H9 (cell line): Measurements from ENCODE around the gene RUNX1. TPM values are rescaled to one million over a fixed set of nuclear protein-coding genes. Genes with fewer than 3 reads are reported as not detected.

Source experiments
- DNase-seq: peaks from one replicate; pipeline ENCODE4 v3.0.0-alpha.2; 2017
- H2AFZ ChIP-seq: one replicate; pipeline ENCODE4 v1.6.1; 2013; ENCODE audit warnings: mild to moderate bottlenecking, low read length, control low read depth, moderate library complexity
- H2AK5ac ChIP-seq: 2 replicates; pipeline ENCODE4 v1.6.1; 2013; ENCODE audit warnings: low read length, control low read depth, mixed read lengths; ENCODE audit not compliant: insufficient read length
- H2BK120ac ChIP-seq: one replicate; pipeline ENCODE4 v1.6.1; 2013; ENCODE audit warnings: low read depth, mild to moderate bottlenecking, low read length, control low read depth, inconsistent platforms; ENCODE audit not compliant: poor library complexity, severe bottlenecking
- H2BK12ac ChIP-seq: 2 replicates; pipeline ENCODE4 v1.6.1; 2013; ENCODE audit warnings: low read length, control low read depth, mixed read lengths, low read depth; ENCODE audit not compliant: insufficient read length
- H2BK15ac ChIP-seq: 2 replicates; pipeline ENCODE4 v1.6.1; 2013; ENCODE audit warnings: low read depth, low read length, control low read depth
- H2BK20ac ChIP-seq: one replicate; pipeline ENCODE4 v1.6.1; 2013; ENCODE audit warnings: low read depth, mild to moderate bottlenecking, low read length, control low read depth, inconsistent platforms; ENCODE audit not compliant: poor library complexity, severe bottlenecking
- H2BK5ac ChIP-seq: 2 replicates; pipeline ENCODE4 v1.6.1; 2013; ENCODE audit warnings: low read length, control low read depth, mixed read lengths; ENCODE audit not compliant: insufficient read length
- H3K14ac ChIP-seq: 2 replicates; pipeline ENCODE4 v1.6.1; 2013; ENCODE audit warnings: low read length, control low read depth; ENCODE audit not compliant: insufficient read depth
- H3K18ac ChIP-seq: 2 replicates; pipeline ENCODE4 v1.6.1; 2013; ENCODE audit warnings: low read depth, mild to moderate bottlenecking, mixed read lengths, low read length, control low read depth; ENCODE audit not compliant: insufficient read length
- H3K23ac ChIP-seq: 2 replicates; pipeline ENCODE4 v1.6.1; 2013; ENCODE audit warnings: low read length, control low read depth, mixed read lengths, low read depth; ENCODE audit not compliant: insufficient read length
- H3K23me2 ChIP-seq: 2 replicates; pipeline ENCODE4 v1.6.1; 2013; ENCODE audit warnings: low read depth, mild to moderate bottlenecking, mixed read lengths, low read length, control low read depth; ENCODE audit not compliant: insufficient read length, poor library complexity, severe bottlenecking
- H3K27ac ChIP-seq: 2 replicates; pipeline ENCODE4 v1.5.1; 2013; ENCODE audit warnings: low read length, control low read depth, mixed read lengths, low read depth; ENCODE audit not compliant: insufficient read length
- H3K27me3 ChIP-seq: 2 replicates; pipeline ENCODE4 v1.6.1; 2013; ENCODE audit warnings: low read length, control low read depth, inconsistent platforms; ENCODE audit not compliant: insufficient read depth
- H3K4ac ChIP-seq: 2 replicates; pipeline ENCODE4 v1.6.1; 2013; ENCODE audit warnings: low read depth, mild to moderate bottlenecking, control low read depth, inconsistent platforms, low read length, moderate library complexity
- H3K4me1 ChIP-seq: 2 replicates; pipeline ENCODE4 v1.6.1; 2013; ENCODE audit warnings: low read length, control low read depth, inconsistent platforms; ENCODE audit not compliant: insufficient read depth
- H3K4me2 ChIP-seq: 2 replicates; pipeline ENCODE4 v1.6.1; 2013; ENCODE audit warnings: low read length, control low read depth, mixed read lengths; ENCODE audit not compliant: insufficient read length, insufficient read depth
- H3K56ac ChIP-seq: 2 replicates; pipeline ENCODE4 v1.6.1; 2013; ENCODE audit warnings: low read depth, mild to moderate bottlenecking, mixed read lengths, low read length, control low read depth; ENCODE audit not compliant: insufficient read length
- H3K79me1 ChIP-seq: 2 replicates; pipeline ENCODE4 v1.6.1; 2013; ENCODE audit warnings: low read depth, mild to moderate bottlenecking, moderate library complexity, low read length, control low read depth, inconsistent platforms; ENCODE audit not compliant: insufficient read depth, poor library complexity, severe bottlenecking
- H3K79me2 ChIP-seq: 2 replicates; pipeline ENCODE4 v1.6.1; 2013; ENCODE audit warnings: low read length, control low read depth, inconsistent platforms; ENCODE audit not compliant: insufficient read depth
- H3K9ac ChIP-seq: 2 replicates; pipeline ENCODE4 v1.6.1; 2013; ENCODE audit warnings: low read length, control low read depth, mixed read lengths; ENCODE audit not compliant: insufficient read length; ENCODE audit errors: extremely low read depth
- H3K9me3 ChIP-seq: one replicate; pipeline ENCODE4 v1.6.1; 2013; ENCODE audit warnings: low read depth, low read length, inconsistent platforms; ENCODE audit not compliant: control insufficient read depth
- H3T11ph ChIP-seq: one replicate; pipeline ENCODE4 v1.6.1; 2013; ENCODE audit warnings: mild to moderate bottlenecking, low read length, control low read depth, inconsistent platforms
- H4K20me1 ChIP-seq: one replicate; pipeline ENCODE4 v1.6.1; 2013; ENCODE audit not compliant: control insufficient read depth, insufficient read length, insufficient read depth
- H4K5ac ChIP-seq: 2 replicates; pipeline ENCODE4 v1.6.1; 2013; ENCODE audit warnings: low read depth, mild to moderate bottlenecking, mixed read lengths, low read length, control low read depth; ENCODE audit not compliant: insufficient read length
- H4K8ac ChIP-seq: replicated peaks from 2 replicates; pipeline ENCODE4 v1.6.1; 2013; ENCODE audit warnings: low read length, control low read depth, mixed read lengths, low read depth; ENCODE audit not compliant: insufficient read length
- H4K91ac ChIP-seq: 2 replicates; pipeline ENCODE4 v1.6.1; 2013; ENCODE audit warnings: low read depth, mild to moderate bottlenecking, moderate library complexity, mixed read lengths, low read length, control low read depth; ENCODE audit not compliant: insufficient read length
- H3K27ac Mint-ChIP-seq, 3 experiments: 2 replicates in 2 of 3; 3 replicates in 1 of 3; pipeline ENCODE4 v1.8.0; 2020 to 2021; ENCODE audit warnings: mixed read lengths in 3 of 3, mild to moderate bottlenecking in 1 of 3, moderate library complexity in 1 of 3
- H3K27me3 Mint-ChIP-seq: 2 replicates; pipeline ENCODE4 v1.8.0; 2021; ENCODE audit warnings: low read depth, mild to moderate bottlenecking, moderate library complexity, mixed read lengths
- H3K36me3 Mint-ChIP-seq, 3 experiments: 2 replicates in 2 of 3; 3 replicates in 1 of 3; pipeline ENCODE4 v1.8.0; 2020 to 2021; ENCODE audit warnings: low read depth in 3 of 3, mixed read lengths in 3 of 3; ENCODE audit not compliant: insufficient read depth in 1 of 3
- H3K4me1 Mint-ChIP-seq, 2 experiments: 2 replicates each; pipeline ENCODE4 v1.8.0; 2020; ENCODE audit warnings: mixed read lengths in 2 of 2
- H3K4me3 Mint-ChIP-seq, 2 experiments: 2 replicates in 1 of 2; 3 replicates in 1 of 2; pipeline ENCODE4 v1.8.0; 2020 to 2021; ENCODE audit warnings: mild to moderate bottlenecking in 2 of 2, mixed read lengths in 2 of 2, moderate library complexity in 1 of 2
- H3K9me3 Mint-ChIP-seq, 2 experiments: 2 replicates in 1 of 2; 3 replicates in 1 of 2; pipeline ENCODE4 v1.8.0; 2020; ENCODE audit warnings: mild to moderate bottlenecking in 2 of 2, mixed read lengths in 2 of 2, moderate library complexity in 1 of 2
- WGBS: extraction: QIAGEN DNeasy Blood & Tissue Kit; methylation state at CpG from one replicate; pipeline ENCODE4 v1.1.7; 2013; ENCODE audit warnings: missing lambda C conversion rate, low lambda C conversion rate, mixed read lengths; ENCODE audit not compliant: insufficient read length; ENCODE audit errors: extremely low coverage; 5-methylcytosine and 5-hydroxymethylcytosine counted together
- total RNA-seq: library from RNA; stranded (reverse); gene quantifications from 2 replicates; pipeline ENCODE4 v1.2.1, GENCODE V29; 2021
- TF ChIP-seq, protein P1 (sequence below): fragments of 200-600 bp; sonication (generic); conservative IDR thresholded peaks from 3 replicates; pipeline ENCODE4 v1.8.0; 2021; ENCODE audit warnings: antibody characterized with exemption, mild to moderate bottlenecking

RUNX1 gene
- total RNA-seq, 1 experiment from 2014 or later: 0.72 TPM

DNA sequence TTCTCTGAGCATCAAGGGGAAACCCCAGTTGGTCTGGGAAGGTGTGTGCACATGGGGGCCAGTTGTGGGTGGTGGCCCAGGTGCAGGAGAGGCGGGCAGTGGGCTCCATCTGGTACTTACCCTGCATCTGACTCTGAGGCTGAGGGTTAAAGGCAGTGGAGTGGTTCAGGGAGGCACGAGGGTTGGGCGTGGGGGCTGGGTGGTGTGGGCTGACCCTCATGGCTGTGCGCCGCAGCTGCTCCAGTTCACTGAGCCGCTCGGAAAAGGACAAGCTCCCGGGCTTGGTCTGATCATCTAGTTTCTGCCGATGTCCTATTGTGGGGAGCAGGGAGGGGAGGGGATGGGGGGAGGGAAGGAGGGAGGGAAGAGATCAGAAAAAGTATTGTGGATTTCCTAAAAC, 214.8 kb downstream of the RUNX1 start:
- no peak overlapping the region for H2BK20ac ChIP-seq
- no peak overlapping the region for H2BK5ac ChIP-seq
- no peaks in the 10 kb centered on the region for H3K27me3 ChIP-seq
- Mint-ChIP-seq H3K27ac (no peak overlapping the region), H3K9me3 (no peaks in the 10 kb centered on the region), H3K4me3 (no peak overlapping the region), H3K4me1 (peaks cover 36 to 43% of the 10 kb centered on the region in 2 experiments), H3K36me3 (no peaks in the 10 kb centered on the region), H3K27me3 (peaks cover 10% of the 10 kb centered on the region)
- no peak overlapping the region for H4K5ac ChIP-seq
- no peak overlapping the region for H3K18ac ChIP-seq
- TF ChIP-seq, protein P1, sequence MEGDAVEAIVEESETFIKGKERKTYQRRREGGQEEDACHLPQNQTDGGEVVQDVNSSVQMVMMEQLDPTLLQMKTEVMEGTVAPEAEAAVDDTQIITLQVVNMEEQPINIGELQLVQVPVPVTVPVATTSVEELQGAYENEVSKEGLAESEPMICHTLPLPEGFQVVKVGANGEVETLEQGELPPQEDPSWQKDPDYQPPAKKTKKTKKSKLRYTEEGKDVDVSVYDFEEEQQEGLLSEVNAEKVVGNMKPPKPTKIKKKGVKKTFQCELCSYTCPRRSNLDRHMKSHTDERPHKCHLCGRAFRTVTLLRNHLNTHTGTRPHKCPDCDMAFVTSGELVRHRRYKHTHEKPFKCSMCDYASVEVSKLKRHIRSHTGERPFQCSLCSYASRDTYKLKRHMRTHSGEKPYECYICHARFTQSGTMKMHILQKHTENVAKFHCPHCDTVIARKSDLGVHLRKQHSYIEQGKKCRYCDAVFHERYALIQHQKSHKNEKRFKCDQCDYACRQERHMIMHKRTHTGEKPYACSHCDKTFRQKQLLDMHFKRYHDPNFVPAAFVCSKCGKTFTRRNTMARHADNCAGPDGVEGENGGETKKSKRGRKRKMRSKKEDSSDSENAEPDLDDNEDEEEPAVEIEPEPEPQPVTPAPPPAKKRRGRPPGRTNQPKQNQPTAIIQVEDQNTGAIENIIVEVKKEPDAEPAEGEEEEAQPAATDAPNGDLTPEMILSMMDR: no peak
- H2BK12ac ChIP-seq: no peak overlapping the region
- no peak for DNase-seq
- no peaks in the 10 kb centered on the region for H3K23me2 ChIP-seq
- peaks cover 8% of the 10 kb centered on the region for H3K4me1 ChIP-seq
- H3K23ac ChIP-seq: no peak overlapping the region
- no peak overlapping the region for H4K8ac ChIP-seq
- no peak overlapping the region for H2AK5ac ChIP-seq
- H3K4ac ChIP-seq: no peak overlapping the region
- no peak overlapping the region for H3K4me2 ChIP-seq
- no peaks in the 10 kb centered on the region for H3K79me1 ChIP-seq
- H2BK120ac ChIP-seq: no peak overlapping the region
- H3K9me3 ChIP-seq: no peaks in the 10 kb centered on the region
- no peak overlapping the region for H3K9ac ChIP-seq
- no peak overlapping the region for H4K91ac ChIP-seq
- no peak overlapping the region for H3K27ac ChIP-seq
- WGBS: no CpG with 5 or more reads among the region's 9 CpGs
- no peak overlapping the region for H2AFZ ChIP-seq
- H4K20me1 ChIP-seq: no peaks in the 10 kb centered on the region
- no peak overlapping the region for H3K56ac ChIP-seq
- H3K14ac ChIP-seq: no peak overlapping the region
- H3K79me2 ChIP-seq: no peaks in the 10 kb centered on the region
- H3T11ph ChIP-seq: no peak overlapping the region
- H2BK15ac ChIP-seq: no peak overlapping the region
